MM.1S (cell line): ENCODE results near the gene RUNX1.

Source experiments
- CTCF ChIP-seq: fragments of 300-600 bp; sonication (generic); IDR thresholded peaks from 2 replicates; pipeline ENCODE4 v1.5.1; 2016; ENCODE audit warnings: antibody characterized with exemption, low read length, mixed read lengths
- EZH2 ChIP-seq: fragments of 300-600 bp; sonication (generic); optimal IDR thresholded peaks from 2 replicates; pipeline ENCODE3; 2017; ENCODE audit warnings: low read depth, mild to moderate bottlenecking, antibody characterized with exemption, low read length, mixed read lengths
- EZH2phosphoT487 ChIP-seq: fragments of 300-600 bp; sonication (generic); IDR thresholded peaks from 2 replicates; pipeline ENCODE4 v1.6.1; 2018; ENCODE audit warnings: antibody characterized with exemption, low read length

DNA sequence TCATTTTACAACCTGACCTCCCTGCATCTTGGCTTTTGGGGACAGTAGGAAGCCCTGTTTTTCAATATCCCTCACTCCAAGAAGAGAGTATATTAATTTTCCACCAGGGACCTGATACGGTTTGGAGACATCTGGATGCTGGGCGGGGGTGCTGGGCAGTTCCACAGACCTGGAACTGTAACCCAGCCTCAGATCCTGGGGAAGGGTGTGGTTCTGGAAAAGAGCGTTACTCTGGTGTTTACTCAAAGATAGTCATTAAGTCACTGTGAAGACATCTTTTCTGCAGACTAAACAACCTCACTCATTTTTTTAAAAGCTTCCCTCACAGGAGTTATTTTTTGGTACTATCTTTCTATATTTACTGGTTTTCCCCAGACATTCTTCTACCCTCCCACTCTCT, 190.5 kb downstream of the RUNX1 start:
- TF ChIP-seq CTCF = no peak
- TF ChIP-seq EZH2 = no peak
- TF ChIP-seq EZH2phosphoT487 = no peak
